Measurements from ENCODE around the gene NXPH1. TPM values are rescaled to one million over a fixed set of nuclear protein-coding genes. Genes with fewer than 3 reads are reported as not detected.

The NXPH1 gene
- total and polyA plus RNA-seq, 2 experiments from 2014 or later = not detected

GRCh38 chr7:8601121-8601520, 167.7 kb downstream of the NXPH1 start:
- Histone ChIP-seq H3F3A (ENCODE audit: insufficient read depth) (no peaks in the 10 kb centered on the region), H2AFZ (no peak overlapping the region), H3K27ac (no peak overlapping the region), H3K27me3 (replicated peaks; ENCODE audit: insufficient read depth) (no peaks in the 10 kb centered on the region), H3K4me2 (ENCODE audit: unreplicated experiment) (no peak overlapping the region), H3K4me3 (no peak overlapping the region), H3K36me3 (ENCODE audit: low read depth) (no peaks in the 10 kb centered on the region), H3K4me1 (ENCODE audit: insufficient read depth) (no peaks in the 10 kb centered on the region), H3K9me2 (ENCODE audit: insufficient read depth) (no peaks in the 10 kb centered on the region), H3K79me2 (ENCODE audit: insufficient read depth) (no peaks in the 10 kb centered on the region), H4K20me1 (ENCODE audit: insufficient read depth) (no peaks in the 10 kb centered on the region), H3K9ac (no peak overlapping the region), H3K9me3 (ENCODE audit: low read depth) (no peaks in the 10 kb centered on the region)
- no peak for TF ChIP-seq EZH2phosphoT487 (IDR thresholded peaks at IDR 0.05; ENCODE audit: insufficient read depth, low read depth)
- no peak for TF ChIP-seq EZH2 (IDR thresholded peaks at IDR 0.05; ENCODE audit: insufficient read depth, poor library complexity, severe bottlenecking)
- WGBS, 2 experiments (ENCODE audit: low coverage in 1 of 2, low lambda C conversion rate in 2 of 2, missing lambda C conversion rate in 2 of 2) = 17 to 23% methylated on average over 2 of the region's 2 CpGs
- in situ Hi-C loops (cut with MboI) = no loop called here
- DNase-seq = no peak

- H3K4me1 ChIP-seq (ENCODE audit: insufficient read depth) = no peaks in the 10 kb centered on the region
- no peak overlapping the region for H3K4me3 ChIP-seq
- H3K9me3 ChIP-seq (ENCODE audit: low read depth) = no peaks in the 10 kb centered on the region
- H3K4me2 ChIP-seq (ENCODE audit: unreplicated experiment) = no peak overlapping the region
- no peak for DNase-seq
- TF ChIP-seq EZH2phosphoT487 (IDR thresholded peaks at IDR 0.05; ENCODE audit: insufficient read depth, low read depth) = no peak
- TF ChIP-seq EZH2 (IDR thresholded peaks at IDR 0.05; ENCODE audit: insufficient read depth, poor library complexity, severe bottlenecking) = no peak
- H3K79me2 ChIP-seq (ENCODE audit: insufficient read depth) = no peaks in the 10 kb centered on the region
- in situ Hi-C loops (cut with MboI) = no loop called here
- no peaks in the 10 kb centered on the region for H3F3A ChIP-seq (ENCODE audit: insufficient read depth)
- H3K27me3 ChIP-seq (replicated peaks; ENCODE audit: insufficient read depth) = no peaks in the 10 kb centered on the region
- H3K9me2 ChIP-seq (ENCODE audit: insufficient read depth) = no peaks in the 10 kb centered on the region
- 5 to 16% methylated on average over 1 of the region's 1 CpG for WGBS, 2 experiments (ENCODE audit: low coverage in 1 of 2, low lambda C conversion rate in 2 of 2, missing lambda C conversion rate in 2 of 2)
- no peak overlapping the region for H3K27ac ChIP-seq
- H4K20me1 ChIP-seq (ENCODE audit: insufficient read depth) = no peaks in the 10 kb centered on the region
- no peak overlapping the region for H2AFZ ChIP-seq
- H3K9ac ChIP-seq = no peak overlapping the region
- no peaks in the 10 kb centered on the region for H3K36me3 ChIP-seq (ENCODE audit: low read depth)
These were observed 171.8 kb downstream of the NXPH1 start for GRCh38 chr7:8605221-8605620.

- Histone ChIP-seq H3K27me3 (replicated peaks; ENCODE audit: insufficient read depth) (no peaks in the 10 kb centered on the region), H3K9ac (no peak overlapping the region), H3K27ac (no peak overlapping the region), H3F3A (ENCODE audit: insufficient read depth) (no peaks in the 10 kb centered on the region), H4K20me1 (ENCODE audit: insufficient read depth) (no peaks in the 10 kb centered on the region), H3K4me2 (ENCODE audit: unreplicated experiment) (no peak overlapping the region), H2AFZ (no peak overlapping the region), H3K79me2 (ENCODE audit: insufficient read depth) (no peaks in the 10 kb centered on the region), H3K4me1 (ENCODE audit: insufficient read depth) (no peaks in the 10 kb centered on the region), H3K9me2 (ENCODE audit: insufficient read depth) (no peaks in the 10 kb centered on the region), H3K36me3 (ENCODE audit: low read depth) (no peaks in the 10 kb centered on the region), H3K4me3 (no peak overlapping the region), H3K9me3 (ENCODE audit: low read depth) (no peaks in the 10 kb centered on the region)
- no peak for TF ChIP-seq EZH2 (IDR thresholded peaks at IDR 0.05; ENCODE audit: insufficient read depth, poor library complexity, severe bottlenecking)
- no peak for TF ChIP-seq EZH2phosphoT487 (IDR thresholded peaks at IDR 0.05; ENCODE audit: insufficient read depth, low read depth)
- no peak for DNase-seq
- 0% methylated on average over 1 of the region's 1 CpG for WGBS, 2 experiments (ENCODE audit: low coverage in 1 of 2, low lambda C conversion rate in 2 of 2, missing lambda C conversion rate in 2 of 2)
- in situ Hi-C loops (cut with MboI) = no loop called here
These were observed 179.2 kb downstream of the NXPH1 start for GRCh38 chr7:8612584-8612983.

GRCh38 chr7:8613191-8613590, 179.8 kb downstream of the NXPH1 start:
- H3K4me2 ChIP-seq (ENCODE audit: unreplicated experiment) = no peak overlapping the region

GRCh38 chr7:8615019-8615418, 181.6 kb downstream of the NXPH1 start:
- Histone ChIP-seq H3K9me2 (ENCODE audit: insufficient read depth) (no peaks in the 10 kb centered on the region), H3K4me3 (no peak overlapping the region), H3K9me3 (ENCODE audit: low read depth) (no peaks in the 10 kb centered on the region), H3K9ac (no peak overlapping the region), H3K27ac (no peak overlapping the region), H2AFZ (no peak overlapping the region), H3K79me2 (ENCODE audit: insufficient read depth) (no peaks in the 10 kb centered on the region), H4K20me1 (ENCODE audit: insufficient read depth) (no peaks in the 10 kb centered on the region), H3K4me1 (ENCODE audit: insufficient read depth) (no peaks in the 10 kb centered on the region), H3K4me2 (ENCODE audit: unreplicated experiment) (no peak overlapping the region), H3K27me3 (replicated peaks; ENCODE audit: insufficient read depth) (no peaks in the 10 kb centered on the region), H3F3A (ENCODE audit: insufficient read depth) (no peaks in the 10 kb centered on the region), H3K36me3 (ENCODE audit: low read depth) (no peaks in the 10 kb centered on the region)
- TF ChIP-seq EZH2phosphoT487 (IDR thresholded peaks at IDR 0.05; ENCODE audit: insufficient read depth, low read depth) = no peak
- in situ Hi-C loops (cut with MboI) = no loop called here
- DNase-seq = no peak
- 14 to 18% methylated on average over 5 of the region's 5 CpGs for whole genome bisulfite sequencing, 2 experiments (ENCODE audit: low coverage in 1 of 2, low lambda C conversion rate in 2 of 2, missing lambda C conversion rate in 2 of 2)

More at GRCh38 chr7:8613191-8613590, 179.8 kb downstream of the NXPH1 start:
- no peak overlapping the region for H3K27ac ChIP-seq
- no peaks in the 10 kb centered on the region for H3K79me2 ChIP-seq (ENCODE audit: insufficient read depth)
- no peak overlapping the region for H2AFZ ChIP-seq
- H3K9me3 ChIP-seq (ENCODE audit: low read depth) = no peaks in the 10 kb centered on the region
- no peak for TF ChIP-seq EZH2 (IDR thresholded peaks at IDR 0.05; ENCODE audit: insufficient read depth, poor library complexity, severe bottlenecking)
- no peak for TF ChIP-seq EZH2phosphoT487 (IDR thresholded peaks at IDR 0.05; ENCODE audit: insufficient read depth, low read depth)
- no peaks in the 10 kb centered on the region for H3K4me1 ChIP-seq (ENCODE audit: insufficient read depth)
- in situ Hi-C loops (cut with MboI) = no loop called here
- no peak for DNase-seq
- no peaks in the 10 kb centered on the region for H3F3A ChIP-seq (ENCODE audit: insufficient read depth)
- no peaks in the 10 kb centered on the region for H3K9me2 ChIP-seq (ENCODE audit: insufficient read depth)
- H3K36me3 ChIP-seq (ENCODE audit: low read depth) = no peaks in the 10 kb centered on the region
- H3K4me3 ChIP-seq = no peak overlapping the region
- H3K9ac ChIP-seq = no peak overlapping the region
- WGBS, 2 experiments (ENCODE audit: low coverage in 1 of 2, low lambda C conversion rate in 2 of 2, missing lambda C conversion rate in 2 of 2) = 25 to 29% methylated on average over 2 of the region's 2 CpGs
- no peaks in the 10 kb centered on the region for H3K27me3 ChIP-seq (replicated peaks; ENCODE audit: insufficient read depth)
- no peaks in the 10 kb centered on the region for H4K20me1 ChIP-seq (ENCODE audit: insufficient read depth)
